Tibial nerve (tissue), 4 donors: ENCODE results near the gene POLDIP3. TPM values are rescaled to one million over a fixed set of nuclear protein-coding genes. Genes with fewer than 3 reads are reported as not detected.

ENCODE experiments used
- DNase-seq, 2 donors: peaks; one replicate each; pipeline ENCODE4 v3.0.0-alpha.2; 2019; ENCODE audit warnings: low spot score in 2 of 2
- H3K27ac ChIP-seq, 4 donors: fragments of 200-600 bp; sonication (generic) in 3 of 4; one replicate each; pipeline ENCODE4 v1.5.1; 2017 to 2019; ENCODE audit warnings: mild to moderate bottlenecking in 1 of 4
- H3K27me3 ChIP-seq, 2 donors: fragments of 200-600 bp; sonication (generic) in 1 of 2; one replicate each; pipeline versions ENCODE4 v1.5.1 to v1.6.0; 2017 to 2019
- H3K36me3 ChIP-seq, 3 donors: fragments of 200-600 bp; sonication (generic); one replicate each; pipeline ENCODE4 v1.5.1; 2018 to 2019
- H3K4me1 ChIP-seq, 4 donors: fragments of 200-600 bp; sonication (generic) in 3 of 4; one replicate each; pipeline ENCODE4 v1.5.1; 2017 to 2019
- H3K4me3 ChIP-seq, 4 donors: fragments of 200-600 bp; sonication (generic) in 3 of 4; one replicate each; pipeline ENCODE4 v1.5.1; 2017 to 2019; ENCODE audit warnings: mild to moderate bottlenecking in 1 of 4, moderate library complexity in 1 of 4
- H3K9me3 ChIP-seq, 4 donors: fragments of 200-600 bp; sonication (generic) in 3 of 4; one replicate each; pipeline ENCODE4 v1.5.1; 2017 to 2019
- CTCF ChIP-seq, 5 experiments: fragments of 200-600 bp in 3 of 5; fragments of 450-650 bp in 2 of 5; sonication (generic) in 3 of 5; IDR thresholded peaks; one replicate each; pipeline ENCODE4 v1.5.1; 2016 to 2019; ENCODE audit warnings: antibody characterized with exemption in 5 of 5, mild to moderate bottlenecking in 3 of 5, moderate library complexity in 2 of 5
- EP300 ChIP-seq, 2 donors: sonication (generic); formaldehyde crosslinking; IDR thresholded peaks; one replicate each; pipeline ENCODE4 v1.6.1; 2017; ENCODE audit warnings: antibody characterized with exemption in 2 of 2, mild to moderate bottlenecking in 1 of 2
- POLR2A ChIP-seq, 2 donors: fragments of 450-650 bp; IDR thresholded peaks; one replicate each; pipeline ENCODE4 v1.6.1; 2017; ENCODE audit warnings: antibody characterized with exemption in 2 of 2, mild to moderate bottlenecking in 2 of 2, moderate library complexity in 2 of 2
- WGBS, 2 donors: methylation state at CpG; one replicate each; pipeline ENCODE4 v1.1.5; 2018; 5-methylcytosine and 5-hydroxymethylcytosine counted together
- total RNA-seq, 4 donors: library from RNA; depleted of rRNA; stranded (reverse); fragments of >200 nt; gene quantifications; one replicate each; pipeline ENCODE4 v1.1.0, GENCODE V29; 2016

The POLDIP3 gene
- total RNA-seq, result 10 to 100 TPM; 47.4 to 49.2 (median 48.5) TPM

GRCh38 chr22:42614312-42615091 is at the start of gene POLDIP3:
Gene POLDIP3 (minus strand): TSS chr22:42614883. CDS start chr22:42614857, 26 bp downstream.
- Histone ChIP-seq H3K36me3 (peaks cover 0 to 10% (median 0%) of the 10 kb centered on the region in 3 donors), H3K4me3 (peak within 1 kb of the TSS; percentile 59 to 84 (median 70)), H3K27me3 (no peaks in the 10 kb centered on the region), H3K4me1 (peaks cover 0 to 70% (median 43%) of the 10 kb centered on the region in 4 donors), H3K9me3 (no peaks in the 10 kb centered on the region), H3K27ac (peak within 1 kb of the TSS; percentile 91 to 99 (median 96))
- peak in 3 of 5 experiments; percentile 42 to 46 (median 45) for TF ChIP-seq CTCF (IDR thresholded peaks at IDR 0.05)
- peak; percentile 28 to 62 for TF ChIP-seq POLR2A (IDR thresholded peaks at IDR 0.05)
- TF ChIP-seq EP300 (IDR thresholded peaks at IDR 0.05), result peak in 1 of 2 donors; percentile 94
- DNase-seq, result peak; percentile 97 to 98
- 0 to 1% methylated on average over 40 to 54 of the region's 85 CpGs for WGBS, 2 donors

DNA sequence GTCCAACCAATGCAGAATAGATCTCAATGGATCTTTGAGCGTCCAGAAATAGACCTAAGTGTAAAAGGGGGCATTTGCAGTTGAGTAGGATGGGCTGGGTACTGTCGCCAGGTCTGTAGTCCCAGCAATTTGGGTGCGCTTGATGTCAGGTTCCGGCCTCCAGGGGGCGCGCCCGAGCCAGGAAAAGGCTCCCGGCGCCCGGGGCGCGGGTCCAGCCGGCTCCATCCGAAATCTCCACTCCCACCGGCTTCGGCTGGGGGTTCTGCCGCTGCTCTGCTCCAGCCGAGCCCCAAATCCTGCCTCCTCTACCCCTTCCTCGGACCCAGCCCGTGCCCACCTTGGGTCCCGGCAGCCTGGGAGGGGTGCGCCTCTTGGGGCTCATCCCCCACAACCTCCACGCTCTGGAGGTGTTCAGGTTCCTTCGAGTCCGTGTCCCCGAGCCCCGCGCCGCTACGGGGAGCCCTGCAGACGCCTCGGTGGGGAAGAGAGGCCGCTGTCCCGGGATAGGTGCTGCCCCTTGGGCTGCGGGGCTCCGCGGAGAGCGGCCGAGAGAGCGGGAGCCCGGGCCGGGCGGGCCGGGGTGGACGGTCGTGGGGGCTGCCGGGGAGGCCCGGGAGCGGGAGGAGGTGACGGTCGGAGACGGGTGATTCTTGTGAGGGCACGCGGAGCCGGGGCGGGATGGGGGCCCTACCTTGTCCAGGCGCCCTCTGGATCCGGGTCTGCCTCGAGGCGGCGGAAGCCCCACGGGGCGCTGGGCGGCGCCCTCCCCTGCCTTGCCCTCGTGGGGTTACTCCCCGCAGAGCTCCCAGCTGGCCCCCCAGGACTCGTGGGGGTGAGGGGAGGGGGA is 47.5 kb upstream of the POLDIP3 start:
- Histone ChIP-seq H3K4me1 (peaks cover 0 to 15% (median 7%) of the 10 kb centered on the region in 4 donors), H3K36me3 (no peaks in the 10 kb centered on the region), H3K27me3 (no peaks in the 10 kb centered on the region), H3K9me3 (no peaks in the 10 kb centered on the region), H3K27ac (peak overlapping the region; percentile 11 to 80 (median 60)), H3K4me3 (peak overlapping the region; percentile 36 to 61 (median 42))
- WGBS, 2 donors, result 3 to 8% methylated on average over 27 to 57 of the region's 68 CpGs
- TF ChIP-seq CTCF (IDR thresholded peaks at IDR 0.05), result peak; percentile 76 to 92 (median 78)
- peak in 1 of 2 donors; percentile 33 for TF ChIP-seq EP300 (IDR thresholded peaks at IDR 0.05)
- TF ChIP-seq POLR2A (IDR thresholded peaks at IDR 0.05), result peak in 1 of 2 donors; percentile 17
- DNase-seq, result peak; percentile 83 to 89

- no peaks in the 10 kb centered on the region for H3K27me3 ChIP-seq
- no peak overlapping the region for H3K4me3 ChIP-seq
- no peaks in the 10 kb centered on the region for H3K36me3 ChIP-seq
- no peak overlapping the region for H3K27ac ChIP-seq
- TF ChIP-seq EP300 (IDR thresholded peaks at IDR 0.05) (no peak), POLR2A (IDR thresholded peaks at IDR 0.05) (no peak), CTCF (IDR thresholded peaks at IDR 0.05) (no peak)
- no peak for DNase-seq
- no peaks in the 10 kb centered on the region for H3K9me3 ChIP-seq
- H3K4me1 ChIP-seq, result peaks cover 0 to 3% (median 0%) of the 10 kb centered on the region in 4 donors
- 92 to 94% methylated on average over 8 of the region's 8 CpGs for WGBS, 2 donors
These were observed 41.9 kb upstream of the POLDIP3 start for GRCh38 chr22:42656578-42656977.

DNA sequence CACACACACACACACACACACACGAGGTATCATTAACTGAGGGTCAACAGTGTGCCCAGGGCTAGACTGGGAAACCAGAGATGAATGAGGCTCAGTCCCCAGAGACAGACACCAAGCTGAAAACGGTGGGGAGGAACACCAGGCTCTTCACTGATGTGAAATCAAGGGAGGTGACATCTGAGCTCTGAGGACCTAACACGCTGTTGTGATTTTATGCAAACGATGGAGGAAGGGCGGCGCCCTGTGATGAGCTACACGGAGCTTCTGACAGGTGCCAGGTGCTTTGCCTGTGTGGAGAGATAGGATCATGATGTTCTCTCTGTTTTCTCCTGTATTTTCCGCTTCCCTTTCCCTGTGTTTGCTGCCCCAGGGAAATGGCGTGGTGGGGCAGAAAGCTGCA is 41.0 kb upstream of the POLDIP3 start:
- no peak for DNase-seq
- Histone ChIP-seq H3K4me3 (no peak overlapping the region), H3K27me3 (no peaks in the 10 kb centered on the region), H3K27ac (no peak overlapping the region), H3K36me3 (no peaks in the 10 kb centered on the region), H3K9me3 (no peaks in the 10 kb centered on the region), H3K4me1 (no peaks in the 10 kb centered on the region)
- TF ChIP-seq CTCF (IDR thresholded peaks at IDR 0.05) (no peak), POLR2A (IDR thresholded peaks at IDR 0.05) (no peak), EP300 (IDR thresholded peaks at IDR 0.05) (no peak)
- WGBS, 2 donors, result 67 to 70% methylated on average over 9 of the region's 9 CpGs
